Nephron (organoid): ENCODE measurements around the gene SORCS2.

Source experiments
- H3K27ac Mint-ChIP-seq, 3 experiments: 2 replicates each; pipeline ENCODE4 v1.8.0; 2020; ENCODE audit warnings: mixed read lengths in 3 of 3, mild to moderate bottlenecking in 2 of 3, moderate library complexity in 1 of 3
- H3K27me3 Mint-ChIP-seq: 2 replicates; pipeline ENCODE4 v1.8.0; 2021; ENCODE audit warnings: low read depth, mild to moderate bottlenecking, moderate library complexity, mixed read lengths
- H3K36me3 Mint-ChIP-seq: 2 replicates; pipeline ENCODE4 v1.8.0; 2020; ENCODE audit warnings: low read depth, mixed read lengths
- H3K4me1 Mint-ChIP-seq: 2 replicates; pipeline ENCODE4 v1.8.0; 2020; ENCODE audit warnings: mixed read lengths
- H3K4me3 Mint-ChIP-seq, 3 experiments: 2 replicates each; pipeline ENCODE4 v1.8.0; 2020; ENCODE audit warnings: mild to moderate bottlenecking in 3 of 3, mixed read lengths in 3 of 3, moderate library complexity in 2 of 3
- H3K9me3 Mint-ChIP-seq: 2 replicates; pipeline ENCODE4 v1.8.0; 2020; ENCODE audit warnings: mixed read lengths
- CTCF ChIP-seq, 3 experiments: fragments of 200-600 bp; sonication (generic); IDR thresholded peaks; one replicate each; pipeline ENCODE4 v1.5.0; 2021; ENCODE audit warnings: antibody characterized with exemption in 3 of 3; ENCODE audit not compliant: unreplicated experiment in 3 of 3

Gene SORCS2

DNA sequence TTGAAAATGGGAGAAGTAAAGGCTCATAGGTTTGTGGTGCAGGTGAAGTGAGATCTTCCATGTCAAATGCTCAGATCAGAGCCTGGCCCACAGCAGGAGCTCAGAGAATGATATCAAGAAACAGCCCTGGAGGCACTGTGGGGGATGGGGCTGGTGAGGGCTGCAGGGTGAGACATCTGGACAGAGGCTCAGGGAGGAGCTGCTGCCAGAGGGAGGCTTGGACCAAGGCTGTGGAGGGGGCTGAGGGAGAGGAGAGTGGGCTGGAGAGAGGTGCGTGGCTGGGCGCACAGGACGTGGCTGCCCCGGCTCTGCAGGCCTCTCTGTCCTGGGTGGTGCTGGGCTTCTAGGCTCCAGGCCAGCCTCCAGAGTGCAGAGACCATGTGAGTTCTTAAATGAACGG is 5.6 kb downstream of the SORCS2 start:
- H3K4me1 Mint-ChIP-seq: peaks cover 68% of the 10 kb centered on the region
- peak overlapping the region in 1 of 3 experiments; percentile 18 for H3K4me3 Mint-ChIP-seq
- peaks cover 30% of the 10 kb centered on the region for H3K27me3 Mint-ChIP-seq
- peak overlapping the region in 2 of 3 experiments; percentile 19 to 76 for H3K27ac Mint-ChIP-seq
- H3K36me3 Mint-ChIP-seq: no peaks in the 10 kb centered on the region
- TF ChIP-seq CTCF (IDR thresholded peaks at IDR 0.05; ENCODE audit: unreplicated experiment in 3 of 3): no peak
- no peaks in the 10 kb centered on the region for H3K9me3 Mint-ChIP-seq

- no peaks in the 10 kb centered on the region for H3K9me3 Mint-ChIP-seq
- H3K4me1 Mint-ChIP-seq: peaks cover 68% of the 10 kb centered on the region
- peak overlapping the region in 2 of 3 experiments; percentile 19 to 76 for H3K27ac Mint-ChIP-seq
- H3K4me3 Mint-ChIP-seq: no peak overlapping the region
- H3K36me3 Mint-ChIP-seq: no peaks in the 10 kb centered on the region
- no peak for TF ChIP-seq CTCF (IDR thresholded peaks at IDR 0.05; ENCODE audit: unreplicated experiment in 3 of 3)
- H3K27me3 Mint-ChIP-seq: peaks cover 30% of the 10 kb centered on the region
Observed at GRCh38 chr4:7198440-7199128, 6.2 kb downstream of the SORCS2 start.

DNA sequence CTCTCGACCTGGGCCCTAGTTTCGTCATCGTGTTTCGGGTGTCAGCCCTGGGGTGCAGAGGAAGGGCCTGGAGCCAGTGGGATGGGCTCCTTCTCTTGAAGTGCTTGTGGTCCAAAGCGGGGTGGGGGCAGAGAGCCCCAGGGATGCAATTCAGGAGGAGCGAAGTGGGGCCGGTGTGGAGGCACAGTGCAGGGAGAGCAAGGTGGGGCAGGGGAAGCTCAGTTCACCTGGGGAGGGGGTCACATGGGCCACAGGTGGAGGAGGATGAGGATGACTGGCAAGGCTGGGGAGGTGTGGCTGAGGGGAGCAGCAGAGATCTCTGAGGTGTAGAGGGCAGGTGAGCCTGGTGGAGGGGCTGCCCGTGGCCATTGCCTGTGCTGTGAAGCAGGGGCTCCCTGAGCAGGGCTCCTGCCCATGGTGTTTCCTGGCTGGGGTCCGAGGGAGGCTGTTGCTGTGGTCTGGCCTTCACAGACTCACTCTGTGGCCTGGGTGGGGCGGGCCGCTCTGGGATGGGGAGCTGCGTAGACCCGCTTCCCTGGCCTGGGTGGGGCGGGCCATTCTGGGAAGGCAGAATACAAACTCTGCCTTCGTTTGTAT is 6.9 kb downstream of the SORCS2 start:
- H3K36me3 Mint-ChIP-seq: no peaks in the 10 kb centered on the region
- no peaks in the 10 kb centered on the region for H3K9me3 Mint-ChIP-seq
- peaks cover 29% of the 10 kb centered on the region for H3K27me3 Mint-ChIP-seq
- H3K4me3 Mint-ChIP-seq: no peak overlapping the region
- TF ChIP-seq CTCF (IDR thresholded peaks at IDR 0.05; ENCODE audit: unreplicated experiment in 3 of 3): no peak
- H3K4me1 Mint-ChIP-seq: peaks cover 67% of the 10 kb centered on the region
- H3K27ac Mint-ChIP-seq: peak overlapping the region in 1 of 3 experiments; percentile 76

DNA sequence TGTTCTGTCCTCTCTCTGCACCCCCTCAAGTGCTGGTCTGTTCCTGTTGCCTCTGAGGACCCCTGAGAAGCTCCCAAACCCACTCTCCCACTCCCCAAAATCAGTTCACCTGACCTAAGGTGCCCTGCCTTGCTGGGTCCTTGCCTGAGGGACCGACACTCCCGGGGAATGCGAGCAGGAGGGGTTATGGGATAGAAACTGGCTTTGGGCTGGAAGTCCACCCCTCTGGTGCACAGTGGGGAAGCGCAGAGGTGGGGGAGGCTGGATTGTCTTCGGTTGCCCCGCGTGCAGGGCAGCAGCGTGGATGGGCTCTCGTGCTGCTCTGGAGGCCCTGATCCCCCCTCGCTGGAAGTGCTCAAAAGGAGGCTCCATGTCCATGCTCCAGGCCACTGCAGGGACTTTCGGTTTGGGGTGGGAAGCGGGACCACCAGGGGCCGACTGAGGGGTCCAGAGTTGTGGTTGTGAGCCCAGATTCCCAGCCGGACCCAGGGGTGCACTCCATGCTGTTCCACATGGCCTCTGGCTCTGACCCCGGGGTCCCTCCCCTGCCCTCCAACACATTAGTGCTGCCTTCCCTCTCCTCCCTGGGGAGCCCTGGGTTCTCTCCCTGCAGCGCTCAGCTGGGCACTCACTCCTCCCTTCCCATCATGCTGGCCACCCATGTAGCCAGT is 7.6 kb downstream of the SORCS2 start:
- peaks cover 62% of the 10 kb centered on the region for H3K4me1 Mint-ChIP-seq
- no peak for TF ChIP-seq CTCF (IDR thresholded peaks at IDR 0.05; ENCODE audit: unreplicated experiment in 3 of 3)
- H3K9me3 Mint-ChIP-seq: no peaks in the 10 kb centered on the region
- H3K27ac Mint-ChIP-seq: peak overlapping the region in 1 of 3 experiments; percentile 76
- H3K36me3 Mint-ChIP-seq: no peaks in the 10 kb centered on the region
- H3K4me3 Mint-ChIP-seq: no peak overlapping the region
- H3K27me3 Mint-ChIP-seq: peaks cover 24% of the 10 kb centered on the region

DNA sequence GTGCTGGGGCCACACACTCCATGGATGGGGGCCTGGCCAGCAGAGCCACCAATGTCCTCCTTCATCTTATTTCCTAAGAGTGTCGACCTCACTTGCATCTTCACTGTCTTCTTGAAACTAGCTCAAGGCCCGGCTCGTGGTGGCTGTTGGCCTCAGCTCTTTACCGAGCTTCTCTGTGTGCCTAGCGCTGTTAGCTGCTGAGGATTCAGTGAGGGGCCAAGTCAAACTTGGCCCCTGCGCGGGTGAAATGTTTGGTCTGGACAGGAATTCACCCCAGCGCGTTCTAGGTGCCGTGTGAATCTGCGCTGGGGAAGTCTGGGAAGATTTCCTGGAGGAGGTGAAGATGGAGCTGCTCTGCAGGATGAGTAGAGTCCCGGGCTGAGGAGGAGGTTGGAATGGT is 8.5 kb downstream of the SORCS2 start:
- TF ChIP-seq CTCF (IDR thresholded peaks at IDR 0.05; ENCODE audit: unreplicated experiment in 3 of 3): no peak
- Mint-ChIP-seq H3K27me3 (peaks cover 17% of the 10 kb centered on the region), H3K4me3 (peak overlapping the region in 2 of 3 experiments; percentile 50 to 60), H3K27ac (peak overlapping the region; percentile 51 to 97 (median 90)), H3K4me1 (peaks cover 61% of the 10 kb centered on the region), H3K9me3 (no peaks in the 10 kb centered on the region), H3K36me3 (no peaks in the 10 kb centered on the region)
